Lower leg skin (tissue), 4 donors: ENCODE results near the gene RBM10. TPM values are rescaled to one million over a fixed set of nuclear protein-coding genes. Genes with fewer than 3 reads are reported as not detected.

Source experiments
- DNase-seq, 2 donors: peaks; one replicate each; pipeline ENCODE4 v3.0.0-alpha.2; 2019; ENCODE audit warnings: low spot score in 2 of 2
- H3K4me3 ChIP-seq: fragments of 200-600 bp; sonication (generic); 2 replicates; pipeline ENCODE4 v1.5.1; 2017; ENCODE audit warnings: mild to moderate bottlenecking, low read depth; ENCODE audit not compliant: poor library complexity, severe bottlenecking
- POLR2A ChIP-seq, 2 donors: fragments of 450-650 bp; IDR thresholded peaks; one replicate each; pipeline ENCODE4 v1.6.1; 2016 to 2017; ENCODE audit warnings: antibody characterized with exemption in 2 of 2, mild to moderate bottlenecking in 1 of 2, moderate library complexity in 1 of 2
- WGBS, 2 donors: methylation state at CpG; one replicate each; pipeline ENCODE4 v1.1.5; 2018; 5-methylcytosine and 5-hydroxymethylcytosine counted together
- intact Hi-C: fragments of 100-400 bp; cut with DNase I; formaldehyde crosslinking; loops from one replicate; pipeline ENCODE4 v1.15.0; 2023; ENCODE audit warnings: low total_unique reads
- total RNA-seq, 4 donors: library from RNA; depleted of rRNA; stranded (reverse); fragments of >200 nt; gene quantifications; one replicate each; pipeline ENCODE4 v1.1.0, GENCODE V29; 2016
- TF ChIP-seq, protein P1 (sequence below), 3 donors: fragments of 450-650 bp; IDR thresholded peaks; one replicate each; pipeline ENCODE4 v1.5.1; 2016; ENCODE audit warnings: antibody characterized with exemption in 3 of 3, mild to moderate bottlenecking in 3 of 3, moderate library complexity in 2 of 3

Gene RBM10
- total RNA-seq, 4 donors from 2014 or later = 22.2 to 35.4 (median 31.2) TPM

DNA sequence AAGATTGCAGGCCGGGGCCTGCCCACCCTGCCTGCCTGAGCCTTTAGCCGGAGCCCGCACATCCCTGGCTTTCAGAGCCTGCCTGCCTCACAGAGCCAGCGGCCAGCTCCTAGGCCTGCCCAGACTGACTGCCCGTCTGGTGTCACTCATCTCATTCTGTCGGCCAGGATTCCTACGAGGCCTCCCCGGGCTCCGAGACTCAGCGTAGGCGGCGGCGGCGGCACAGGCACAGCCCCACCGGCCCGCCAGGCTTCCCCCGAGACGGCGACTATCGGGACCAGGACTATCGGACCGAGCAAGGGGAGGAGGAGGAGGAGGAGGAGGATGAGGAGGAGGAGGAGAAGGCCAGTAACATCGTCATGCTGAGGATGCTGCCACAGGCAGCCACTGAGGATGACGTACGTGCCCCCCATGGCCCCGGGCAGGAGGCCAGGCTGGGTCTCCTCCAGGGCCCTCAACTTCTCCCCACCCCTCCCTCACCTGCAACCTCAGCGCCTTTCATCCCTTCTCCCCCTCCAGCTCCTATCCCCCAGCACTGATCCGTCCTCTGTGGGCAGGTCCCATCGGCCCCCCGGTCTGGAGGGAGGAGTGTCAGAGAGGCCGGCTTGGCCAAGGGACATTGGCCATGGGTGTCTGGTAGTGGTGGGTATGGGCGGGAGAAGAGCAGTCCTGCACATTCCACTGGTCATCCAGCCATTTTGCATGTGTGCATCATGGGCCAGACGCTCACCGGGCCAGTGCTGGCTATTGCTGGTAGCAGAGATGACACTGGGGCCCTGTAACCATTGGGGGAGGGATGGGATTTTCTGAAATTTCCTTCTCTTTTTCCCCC lies 26.1 kb downstream of the RBM10 start:
- DNase-seq = peak in 1 of 2 donors; percentile 79
- intact Hi-C loops = no loop called here
- 84 to 92% methylated on average over 8 to 34 of the region's 34 CpGs for WGBS, 2 donors
- H3K4me3 ChIP-seq = no peak overlapping the region
- TF ChIP-seq POLR2A (IDR thresholded peaks at IDR 0.05) = no peak
- TF ChIP-seq, protein P1, sequence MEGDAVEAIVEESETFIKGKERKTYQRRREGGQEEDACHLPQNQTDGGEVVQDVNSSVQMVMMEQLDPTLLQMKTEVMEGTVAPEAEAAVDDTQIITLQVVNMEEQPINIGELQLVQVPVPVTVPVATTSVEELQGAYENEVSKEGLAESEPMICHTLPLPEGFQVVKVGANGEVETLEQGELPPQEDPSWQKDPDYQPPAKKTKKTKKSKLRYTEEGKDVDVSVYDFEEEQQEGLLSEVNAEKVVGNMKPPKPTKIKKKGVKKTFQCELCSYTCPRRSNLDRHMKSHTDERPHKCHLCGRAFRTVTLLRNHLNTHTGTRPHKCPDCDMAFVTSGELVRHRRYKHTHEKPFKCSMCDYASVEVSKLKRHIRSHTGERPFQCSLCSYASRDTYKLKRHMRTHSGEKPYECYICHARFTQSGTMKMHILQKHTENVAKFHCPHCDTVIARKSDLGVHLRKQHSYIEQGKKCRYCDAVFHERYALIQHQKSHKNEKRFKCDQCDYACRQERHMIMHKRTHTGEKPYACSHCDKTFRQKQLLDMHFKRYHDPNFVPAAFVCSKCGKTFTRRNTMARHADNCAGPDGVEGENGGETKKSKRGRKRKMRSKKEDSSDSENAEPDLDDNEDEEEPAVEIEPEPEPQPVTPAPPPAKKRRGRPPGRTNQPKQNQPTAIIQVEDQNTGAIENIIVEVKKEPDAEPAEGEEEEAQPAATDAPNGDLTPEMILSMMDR (IDR thresholded peaks at IDR 0.05) = no peak

- whole genome bisulfite sequencing, 2 donors = 94% methylated on average over 2 of the region's 2 CpGs
- DNase-seq = no peak
- intact Hi-C loops = no loop called here
- no peak overlapping the region for H3K4me3 ChIP-seq
- TF ChIP-seq, protein P1 (IDR thresholded peaks at IDR 0.05) = no peak
- TF ChIP-seq POLR2A (IDR thresholded peaks at IDR 0.05) = no peak
These were observed 27.0 kb downstream of the RBM10 start for GRCh38 chrX:47171996-47172395.

- peak in 1 of 2 donors; percentile 45 for DNase-seq
- WGBS, 2 donors = 77 to 93% methylated on average over 7 of the region's 7 CpGs
- TF ChIP-seq, protein P1 (IDR thresholded peaks at IDR 0.05) = no peak
- no peak for TF ChIP-seq POLR2A (IDR thresholded peaks at IDR 0.05)
- intact Hi-C loops = no loop called here
- H3K4me3 ChIP-seq = no peak overlapping the region
These were observed 27.5 kb downstream of the RBM10 start for GRCh38 chrX:47172549-47172948.

DNA sequence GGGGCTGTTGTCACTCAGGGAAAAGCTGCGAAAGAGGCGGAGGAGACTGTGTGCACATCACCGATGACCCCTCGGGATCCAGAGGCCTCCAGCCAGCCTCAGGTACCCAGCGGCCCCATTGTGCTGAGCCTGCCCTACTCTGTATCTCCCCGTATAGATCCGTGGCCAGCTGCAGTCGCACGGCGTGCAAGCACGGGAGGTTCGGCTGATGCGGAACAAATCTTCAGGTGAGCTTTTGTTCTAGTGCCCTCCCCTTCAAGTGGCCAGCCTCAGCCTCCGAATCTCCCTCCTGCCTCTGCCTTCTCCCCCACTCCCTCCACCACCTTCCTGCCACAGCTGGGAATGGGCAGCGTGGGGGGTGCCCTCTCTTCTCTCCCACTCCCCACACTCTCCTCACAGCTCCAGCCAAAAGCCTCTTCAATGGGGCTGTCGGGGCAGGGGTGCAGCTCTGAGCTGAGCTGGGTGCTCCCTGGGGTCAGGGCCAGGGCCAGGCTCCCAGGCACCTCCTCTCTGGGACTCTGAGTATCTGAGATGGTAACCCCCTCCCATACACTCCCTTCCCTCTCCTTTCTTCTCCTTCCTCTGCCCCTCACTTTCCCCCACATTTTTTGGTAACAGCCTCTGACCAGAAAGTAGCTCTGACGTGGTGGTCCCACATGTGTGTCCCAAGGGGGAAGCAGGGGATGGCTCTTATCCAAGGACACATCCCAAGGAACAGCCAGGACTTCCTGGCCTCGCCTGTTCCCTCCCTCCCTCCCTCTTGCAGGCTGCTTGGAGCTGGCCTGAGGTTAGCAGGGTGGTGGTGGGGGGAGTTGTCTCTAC lies 28.2 kb downstream of the RBM10 start:
- DNase-seq = peak in 1 of 2 donors; percentile 74
- 80 to 89% methylated on average over 14 to 18 of the region's 18 CpGs for WGBS, 2 donors
- H3K4me3 ChIP-seq = no peak overlapping the region
- TF ChIP-seq, protein P1 (IDR thresholded peaks at IDR 0.05) = no peak
- no peak for TF ChIP-seq POLR2A (IDR thresholded peaks at IDR 0.05)
- intact Hi-C loops = no loop called here

- no peak overlapping the region for H3K4me3 ChIP-seq
- TF ChIP-seq, protein P1 (IDR thresholded peaks at IDR 0.05) = no peak
- TF ChIP-seq POLR2A (IDR thresholded peaks at IDR 0.05) = no peak
- intact Hi-C loops = no loop called here
- peak in 1 of 2 donors; percentile 48 for DNase-seq
- 76 to 90% methylated on average over 12 of the region's 12 CpGs for WGBS, 2 donors
These were observed 29.4 kb downstream of the RBM10 start for GRCh38 chrX:47174376-47174775.
